Cardiac septum (tissue), 1 donor: Measurements from ENCODE around the gene ATP2A3. TPM values are rescaled to one million over a fixed set of nuclear protein-coding genes. Genes with fewer than 3 reads are reported as not detected.

ENCODE experiments used
- DNase-seq: peaks from one replicate; pipeline ENCODE4 v3.0.0-alpha.2; 2020; ENCODE audit warnings: low spot score
- intact Hi-C: fragments of 100-400 bp; cut with DNase I; formaldehyde crosslinking; loops from one replicate; pipeline ENCODE4 v1.14.0; 2022
- total RNA-seq: library from RNA; stranded (reverse); fragmentation: NEBNext Ultra II Directional; extraction: Animal tissue kit (Norgen Biotek cat#: 25700); gene quantifications from one replicate; pipeline ENCODE4 v1.2.1, GENCODE V29; 2021
- donor health status: DM: no; HTN: no; CAD: no.

Gene ATP2A3
- total RNA-seq, 1 donor from 2014 or later = 8.9 TPM

DNA sequence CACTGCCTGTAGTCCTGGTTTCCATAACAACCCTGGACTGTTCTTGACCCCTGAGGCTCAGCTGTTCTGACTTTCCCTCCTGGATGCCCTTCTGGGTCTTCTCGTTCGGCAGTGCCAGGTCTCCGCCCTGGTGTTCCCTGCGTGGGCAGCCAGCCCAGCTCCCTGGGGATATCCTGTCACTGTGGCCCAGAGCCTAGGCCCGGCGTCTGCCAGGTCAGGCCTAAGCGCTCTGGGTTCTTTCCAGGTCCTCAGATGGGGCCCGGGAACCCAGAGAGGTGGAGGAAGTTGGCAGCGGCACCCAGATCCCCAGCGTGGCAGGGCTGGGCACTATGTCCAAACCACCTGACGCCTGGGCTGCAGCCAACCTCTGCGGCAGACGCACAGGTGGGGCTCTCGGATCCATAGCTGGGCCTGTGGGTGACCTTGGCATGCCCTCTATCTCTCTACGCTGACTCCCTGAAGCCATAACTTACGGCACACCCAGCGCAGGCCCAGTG is 12.5 kb upstream of the ATP2A3 start:
- intact Hi-C loops = loop anchor here (5.0 kb wide), 1 partner anchor 59 kb away; the partner anchor contains the start of gene P2RX1
- peak; percentile 89 for DNase-seq

DNA sequence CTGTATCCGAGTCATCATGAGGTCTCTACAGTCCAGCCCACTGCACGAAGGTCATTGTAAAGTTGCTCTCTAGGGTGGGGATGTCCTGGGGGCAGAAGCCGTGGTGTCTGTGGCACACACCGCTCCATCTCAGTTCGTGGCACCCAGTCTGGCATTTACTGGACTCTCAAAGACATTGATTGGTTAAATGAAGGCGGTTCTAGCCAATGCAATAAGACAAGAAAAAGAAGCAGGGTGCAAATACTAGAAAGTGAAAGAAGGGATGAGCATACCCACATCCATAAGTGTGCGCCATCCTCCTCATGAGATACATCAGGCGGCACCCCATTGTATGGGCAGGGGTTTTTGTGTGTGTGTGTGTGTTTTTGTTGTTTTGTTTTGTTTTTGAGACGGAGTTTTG is 10.7 kb upstream of the ATP2A3 start:
- intact Hi-C loops = loop anchor here (5.0 kb wide), 1 partner anchor 58 kb away; the partner anchor contains the start of gene P2RX1
- no peak for DNase-seq

DNA sequence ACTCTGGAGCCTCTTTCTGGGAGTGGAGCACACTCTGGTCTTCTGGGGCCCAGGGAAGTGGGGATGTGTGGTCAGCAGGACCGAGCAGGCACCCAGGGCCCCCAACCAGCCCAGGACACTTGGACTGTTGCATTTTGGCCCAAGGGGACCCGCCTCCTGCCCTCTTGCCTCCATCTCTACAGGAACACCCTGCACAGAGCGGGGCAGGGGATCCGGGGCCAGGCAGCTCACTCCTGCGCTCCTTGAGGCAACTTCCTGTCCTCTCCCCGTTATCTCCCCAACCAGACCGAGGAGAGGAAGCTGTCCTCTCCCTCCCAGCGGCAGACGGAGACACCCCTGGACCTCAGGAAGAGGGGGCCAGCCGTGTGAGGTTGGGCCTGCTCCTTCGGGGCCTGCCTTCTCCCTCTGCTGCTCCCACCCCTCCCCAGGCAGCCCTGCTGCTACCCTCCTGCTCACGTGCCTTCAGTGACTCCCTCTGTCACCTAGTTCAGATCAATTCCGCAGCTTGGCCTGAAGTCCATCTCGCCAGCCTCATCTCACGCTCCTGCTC is 10.0 kb upstream of the ATP2A3 start:
- no peak for DNase-seq
- intact Hi-C loops = no loop called here

DNA sequence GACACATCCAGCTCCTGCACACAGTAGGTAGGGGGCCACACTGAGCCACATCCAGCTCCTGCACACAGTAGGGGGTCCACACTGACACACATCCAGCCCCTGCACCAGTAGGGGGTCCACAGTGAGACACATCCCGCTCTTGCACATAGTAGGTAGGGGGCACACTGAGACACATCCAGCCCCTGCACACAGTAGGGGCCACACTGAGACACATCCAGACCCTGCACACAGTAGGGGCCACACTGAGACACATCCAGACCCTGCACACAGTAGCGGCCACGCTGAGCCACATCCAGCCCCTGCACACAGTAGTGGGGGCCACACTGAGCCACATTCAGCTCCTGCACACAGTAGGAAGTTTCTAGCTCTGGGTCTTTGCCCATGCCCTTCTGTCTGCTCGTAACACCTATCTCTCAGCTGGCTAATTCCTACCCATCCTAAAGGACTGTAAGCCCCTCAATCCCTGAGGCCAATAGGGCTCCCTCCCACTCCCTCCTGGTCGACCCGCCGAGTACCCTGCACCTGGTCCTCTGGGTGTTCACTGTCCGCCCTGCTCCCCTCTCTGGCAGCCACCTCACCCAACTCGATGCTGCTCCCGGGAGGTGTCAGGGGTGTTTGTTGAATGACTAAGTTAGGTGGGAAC is 9.4 kb upstream of the ATP2A3 start:
- DNase-seq = no peak
- intact Hi-C loops = no loop called here

DNA sequence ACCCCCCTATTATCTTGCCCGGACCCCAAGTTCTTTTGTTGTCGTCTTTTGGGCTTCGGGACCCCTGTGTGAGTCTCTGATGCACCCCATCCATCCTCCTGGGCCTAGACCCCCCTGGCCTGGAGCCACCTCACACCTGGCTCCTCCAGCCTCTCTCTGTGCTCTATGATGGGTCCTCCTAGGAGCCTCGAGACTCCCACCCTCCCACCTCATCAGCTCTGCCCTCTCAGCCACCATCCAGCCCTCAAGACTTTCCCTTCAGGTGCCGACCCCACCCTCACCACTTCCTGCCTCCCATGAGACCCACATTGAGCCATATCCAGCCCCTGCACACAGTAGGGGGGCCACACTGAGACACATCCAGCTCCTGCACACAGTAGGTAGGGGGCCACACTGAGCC is 8.7 kb upstream of the ATP2A3 start:
- no peak for DNase-seq
- intact Hi-C loops = no loop called here

DNA sequence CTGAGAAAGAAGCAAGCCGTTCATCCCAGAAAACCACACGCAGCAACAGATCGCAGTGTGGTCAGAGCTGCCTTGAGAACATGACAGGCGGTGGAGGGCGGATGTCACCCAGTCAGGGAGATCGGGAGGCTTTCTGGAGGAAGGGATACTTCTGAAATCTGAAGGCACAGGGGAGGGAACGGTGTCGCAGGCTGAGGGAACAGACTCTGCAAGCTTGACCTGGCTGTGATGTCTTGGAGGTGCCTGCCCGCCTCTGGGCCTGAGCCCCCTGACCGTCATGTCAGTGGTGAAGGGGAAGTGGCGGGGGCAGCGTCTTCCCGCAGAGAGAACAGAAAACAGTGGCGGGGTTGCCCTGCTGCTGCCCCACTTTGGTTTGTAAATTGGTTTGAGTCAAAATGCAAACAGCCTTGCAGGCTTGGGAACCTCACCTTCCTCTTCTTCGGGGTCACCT is 8.1 kb upstream of the ATP2A3 start:
- DNase-seq = no peak

DNA sequence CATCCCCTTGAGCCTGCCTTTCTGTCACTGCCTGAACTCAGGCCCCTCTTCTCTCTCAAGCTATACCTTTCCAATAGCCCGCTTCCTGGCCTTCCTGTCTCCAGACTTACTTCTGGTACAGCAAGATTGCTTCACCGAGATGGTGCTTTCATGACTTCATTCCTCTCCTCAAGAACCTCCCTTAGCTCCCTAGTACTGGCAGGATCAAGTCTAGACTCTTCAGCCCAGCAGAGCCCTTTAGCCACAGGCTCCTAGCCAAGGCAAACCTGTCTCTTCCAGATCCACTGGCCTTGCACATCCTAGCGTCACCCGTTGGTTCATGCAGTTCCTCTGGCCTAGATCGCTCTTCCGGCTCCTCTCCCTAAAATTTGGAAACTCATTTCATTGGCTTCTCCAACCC is 6.4 kb upstream of the ATP2A3 start:
- DNase-seq = no peak
- intact Hi-C loops = no loop called here

More for the DNA sequence above, 8.1 kb upstream of the ATP2A3 start:
- intact Hi-C loops = no loop called here

GRCh38 chr17:3969963-3970362 is 5.7 kb upstream of the ATP2A3 start:
- no peak for DNase-seq
- intact Hi-C loops = no loop called here

DNA sequence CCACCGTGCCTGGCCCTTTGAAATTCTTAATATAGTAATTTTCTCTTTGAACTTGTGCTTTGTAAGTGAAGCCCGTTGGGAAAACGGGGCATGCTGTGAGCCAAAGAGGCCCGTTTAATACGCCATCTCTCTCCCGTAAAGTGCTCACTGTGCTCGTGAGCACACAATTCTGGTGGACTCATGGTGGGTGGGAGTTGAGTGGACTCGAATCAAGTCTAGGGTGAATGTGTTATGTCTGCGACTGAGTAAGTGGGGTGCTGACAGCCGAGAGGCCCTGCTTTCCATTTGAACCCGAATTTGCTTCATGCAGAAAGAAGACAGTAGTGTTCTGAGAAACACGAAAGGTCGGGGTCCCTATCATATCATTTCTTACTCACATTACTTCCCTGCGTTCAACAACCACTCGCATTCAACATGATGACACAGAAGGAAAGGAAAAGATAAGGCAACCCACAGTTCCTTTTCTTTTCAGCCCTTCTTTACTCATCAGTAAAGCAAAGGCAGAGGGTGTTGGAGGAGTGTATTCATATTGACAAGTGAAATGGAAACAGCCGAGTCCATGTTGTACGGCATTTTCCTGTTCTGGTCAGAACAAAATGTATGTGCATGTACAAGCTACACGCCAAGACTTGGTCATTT is 4.8 kb upstream of the ATP2A3 start:
- intact Hi-C loops = no loop called here
- no peak for DNase-seq

GRCh38 chr17:3968015-3968414 is 3.8 kb upstream of the ATP2A3 start:
- no peak for DNase-seq
- intact Hi-C loops = no loop called here

DNA sequence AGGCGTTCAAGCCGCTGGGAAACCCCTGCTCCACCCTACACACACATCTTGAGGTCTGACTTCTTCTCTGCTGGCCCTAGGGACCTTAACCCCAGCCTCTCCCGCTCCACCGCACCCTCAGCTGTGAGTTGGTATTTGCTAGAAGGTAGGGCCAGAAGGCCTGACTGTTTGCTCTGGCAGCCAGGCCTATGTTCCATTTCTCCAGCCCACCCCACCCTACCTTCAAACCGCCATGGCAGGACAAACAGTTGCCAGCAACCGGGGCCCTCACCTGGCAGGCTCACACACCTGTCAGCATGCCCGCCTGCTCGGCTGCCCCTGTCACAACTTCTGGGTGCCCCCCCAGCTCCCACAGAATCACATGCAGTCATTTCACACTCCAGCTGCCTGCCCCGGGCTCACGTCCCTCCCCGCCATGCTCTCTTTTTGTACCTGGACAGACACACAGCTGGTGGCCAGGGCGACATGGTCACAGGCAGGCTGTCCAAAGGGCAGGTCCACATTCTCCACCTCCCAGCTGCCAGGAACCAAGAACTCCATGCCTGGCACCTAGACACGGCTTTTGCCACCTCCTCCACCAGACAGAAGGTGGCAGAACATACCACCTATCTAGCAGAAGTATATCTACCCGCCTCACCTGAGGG is 2.6 kb upstream of the ATP2A3 start:
- no peak for DNase-seq
- intact Hi-C loops = no loop called here

GRCh38 chr17:3965118-3965800 is 1.0 kb upstream of the ATP2A3 start:
- peak; percentile 91 for DNase-seq
- intact Hi-C loops = no loop called here

GRCh38 chr17:3963237-3964201 is 718 bp downstream of the ATP2A3 start:
- intact Hi-C loops = no loop called here
- peak; percentile 83 for DNase-seq

DNA sequence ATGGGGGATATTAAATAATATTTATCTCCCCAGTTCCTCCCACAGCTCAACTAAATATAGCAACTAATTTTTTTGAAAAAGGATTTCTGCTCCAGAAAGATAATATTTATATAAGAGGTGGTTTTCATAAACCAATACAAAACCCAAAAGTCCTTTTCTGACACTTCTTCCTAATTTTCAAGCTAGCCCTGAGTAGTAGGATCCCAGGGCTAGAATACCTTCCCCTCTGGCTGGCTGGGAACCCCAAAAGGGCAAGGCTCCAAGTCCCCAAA is 1.3 kb downstream of the ATP2A3 start:
- intact Hi-C loops = no loop called here
- DNase-seq = no peak

DNA sequence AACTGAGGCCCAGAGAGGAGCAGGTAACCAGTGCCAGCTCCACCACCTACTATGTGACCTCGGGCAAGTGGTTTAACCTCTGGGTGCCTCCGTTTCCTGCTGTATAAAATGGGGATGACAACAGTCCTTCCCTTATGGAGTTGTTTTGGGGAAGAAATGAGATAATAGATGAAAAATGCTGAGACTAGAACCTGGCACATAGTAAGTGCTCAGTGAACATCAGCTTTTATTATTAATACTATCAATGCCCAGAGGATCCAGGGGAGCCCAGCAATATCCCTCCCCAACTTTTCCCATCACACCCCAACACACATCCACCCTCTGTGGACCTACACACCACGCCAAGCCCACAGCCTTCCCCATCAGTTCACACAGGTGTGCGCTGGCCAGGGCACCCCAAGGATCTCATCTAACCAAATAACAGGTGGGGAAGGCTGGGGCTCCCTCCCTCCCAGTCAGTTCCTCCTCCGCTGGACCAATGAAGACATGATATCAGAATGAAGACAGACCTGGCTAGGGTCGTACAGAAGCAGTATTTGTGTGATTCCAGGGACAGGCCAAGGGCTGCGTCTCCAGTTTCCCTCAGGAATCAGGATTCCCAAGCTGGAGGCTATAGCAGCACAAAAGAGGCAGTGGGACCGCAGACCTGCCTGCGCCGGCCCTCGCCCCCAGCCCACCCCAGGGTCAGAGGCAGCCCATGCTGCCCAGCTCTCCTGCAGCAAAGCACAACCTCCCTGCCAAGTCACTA is 1.8 kb downstream of the ATP2A3 start:
- intact Hi-C loops = no loop called here
- DNase-seq = no peak

GRCh38 chr17:3961564-3962047 is 2.6 kb downstream of the ATP2A3 start:
- intact Hi-C loops = no loop called here
- no peak for DNase-seq

- DNase-seq = peak; percentile 79
- intact Hi-C loops = no loop called here
These were observed 3.5 kb downstream of the ATP2A3 start for GRCh38 chr17:3960764-3961163.

DNA sequence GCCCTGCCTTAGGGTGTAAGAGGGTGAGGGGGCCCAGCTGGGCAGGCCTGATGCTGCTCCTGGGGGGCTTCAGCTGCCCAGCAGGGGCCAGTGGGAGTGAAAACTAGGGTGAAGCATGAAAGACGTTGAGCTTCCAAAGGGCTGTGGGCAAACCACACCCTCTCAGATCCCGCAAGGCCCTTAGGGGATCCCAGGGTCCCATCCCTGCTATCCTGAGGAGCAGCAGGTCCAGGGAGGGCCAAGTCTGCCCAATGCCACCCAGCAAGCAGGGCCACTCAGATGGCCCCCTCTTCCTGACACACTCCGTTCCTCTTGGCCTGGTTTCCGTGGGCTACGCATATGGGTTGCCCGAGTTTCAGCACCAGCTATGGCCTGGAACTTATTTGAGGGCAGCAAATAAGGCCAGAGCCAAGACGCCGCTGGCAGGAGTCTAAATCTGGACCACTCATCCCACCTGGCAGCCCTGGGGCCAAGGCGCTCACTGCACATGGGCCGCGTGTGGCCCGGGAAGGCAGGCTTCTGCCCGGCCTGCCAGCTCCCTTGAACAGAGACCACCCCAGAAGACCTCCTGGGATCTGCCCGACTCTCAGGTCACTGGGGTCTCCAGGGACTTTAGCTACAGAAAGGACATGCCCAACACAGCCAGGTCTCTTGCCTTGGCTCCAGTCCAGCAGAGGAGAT is 4.2 kb downstream of the ATP2A3 start:
- no peak for DNase-seq
- intact Hi-C loops = no loop called here
